GM12878 (cell line): ENCODE measurements around the gene CCDC190.

Source experiments
- HCFC1 ChIP-seq: fragments of 150-350 bp; IDR thresholded peaks from 2 replicates; pipeline ENCODE4 v1.6.1; 2014; ENCODE audit warnings: low read length
- TF ChIP-seq, protein P1 (sequence below): IDR thresholded peaks from 2 replicates; pipeline ENCODE4 v1.6.1; 2012; ENCODE audit warnings: low read depth, low read length, improper control_type of control experiment
- TF ChIP-seq, protein P2 (sequence below), 3 experiments: IDR thresholded peaks in 2 of 3; conservative IDR thresholded peaks in 1 of 3; 2 replicates each; pipeline ENCODE4 v1.5.1; 2011; ENCODE audit warnings: low read depth in 3 of 3, low read length in 3 of 3, mild to moderate bottlenecking in 3 of 3, control low read depth in 2 of 3, moderate library complexity in 2 of 3, inconsistent platforms in 1 of 3, mixed read lengths in 1 of 3; ENCODE audit not compliant: control insufficient read depth in 2 of 3, insufficient read depth in 1 of 3; ENCODE audit errors: extremely low read depth in 1 of 3
- TF ChIP-seq, protein P3 (sequence below): IDR thresholded peaks from 2 replicates; pipeline ENCODE4 v1.6.1; 2011; ENCODE audit warnings: low read depth, low read length, improper control_type of control experiment, borderline replicate concordance

DNA sequence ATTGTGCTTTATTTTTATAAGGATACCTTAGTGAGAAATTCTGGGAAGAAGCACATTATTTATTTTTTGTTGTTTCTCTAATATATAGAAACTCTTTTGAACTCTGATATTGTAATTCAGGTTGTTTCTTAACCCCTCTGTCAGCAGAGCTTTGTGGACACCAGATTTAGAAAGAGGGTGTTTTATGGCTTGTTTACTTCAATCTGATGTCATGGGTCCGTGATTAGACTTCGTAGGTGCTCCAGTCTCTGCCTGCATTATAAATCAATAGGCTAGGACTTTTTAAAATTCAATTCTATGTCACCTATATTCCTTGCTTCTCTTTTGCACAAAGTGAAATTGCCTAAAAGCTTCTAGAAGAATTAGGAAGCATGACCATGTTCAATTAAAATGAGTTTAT lies 47.3 kb upstream of the CCDC190 start:
- TF ChIP-seq, protein P1, sequence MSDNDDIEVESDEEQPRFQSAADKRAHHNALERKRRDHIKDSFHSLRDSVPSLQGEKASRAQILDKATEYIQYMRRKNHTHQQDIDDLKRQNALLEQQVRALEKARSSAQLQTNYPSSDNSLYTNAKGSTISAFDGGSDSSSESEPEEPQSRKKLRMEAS, result no peak
- no peak for TF ChIP-seq HCFC1
- TF ChIP-seq, protein P2, sequence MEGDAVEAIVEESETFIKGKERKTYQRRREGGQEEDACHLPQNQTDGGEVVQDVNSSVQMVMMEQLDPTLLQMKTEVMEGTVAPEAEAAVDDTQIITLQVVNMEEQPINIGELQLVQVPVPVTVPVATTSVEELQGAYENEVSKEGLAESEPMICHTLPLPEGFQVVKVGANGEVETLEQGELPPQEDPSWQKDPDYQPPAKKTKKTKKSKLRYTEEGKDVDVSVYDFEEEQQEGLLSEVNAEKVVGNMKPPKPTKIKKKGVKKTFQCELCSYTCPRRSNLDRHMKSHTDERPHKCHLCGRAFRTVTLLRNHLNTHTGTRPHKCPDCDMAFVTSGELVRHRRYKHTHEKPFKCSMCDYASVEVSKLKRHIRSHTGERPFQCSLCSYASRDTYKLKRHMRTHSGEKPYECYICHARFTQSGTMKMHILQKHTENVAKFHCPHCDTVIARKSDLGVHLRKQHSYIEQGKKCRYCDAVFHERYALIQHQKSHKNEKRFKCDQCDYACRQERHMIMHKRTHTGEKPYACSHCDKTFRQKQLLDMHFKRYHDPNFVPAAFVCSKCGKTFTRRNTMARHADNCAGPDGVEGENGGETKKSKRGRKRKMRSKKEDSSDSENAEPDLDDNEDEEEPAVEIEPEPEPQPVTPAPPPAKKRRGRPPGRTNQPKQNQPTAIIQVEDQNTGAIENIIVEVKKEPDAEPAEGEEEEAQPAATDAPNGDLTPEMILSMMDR (IDR thresholded peaks at IDR 0.05 in 2 of 3, conservative IDR thresholded peaks at IDR 0.05 in 1 of 3; ENCODE audit: control insufficient read depth in 2 of 3, extremely low read depth in 1 of 3, insufficient read depth in 1 of 3, low read depth in 3 of 3, low read length in 3 of 3), result no peak
- TF ChIP-seq, protein P3, sequence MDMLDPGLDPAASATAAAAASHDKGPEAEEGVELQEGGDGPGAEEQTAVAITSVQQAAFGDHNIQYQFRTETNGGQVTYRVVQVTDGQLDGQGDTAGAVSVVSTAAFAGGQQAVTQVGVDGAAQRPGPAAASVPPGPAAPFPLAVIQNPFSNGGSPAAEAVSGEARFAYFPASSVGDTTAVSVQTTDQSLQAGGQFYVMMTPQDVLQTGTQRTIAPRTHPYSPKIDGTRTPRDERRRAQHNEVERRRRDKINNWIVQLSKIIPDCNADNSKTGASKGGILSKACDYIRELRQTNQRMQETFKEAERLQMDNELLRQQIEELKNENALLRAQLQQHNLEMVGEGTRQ, result no peak
